GM19455 (cell line): Measurements from ENCODE around the gene ERF.
A peak's percentile ranks its signal among the peaks of the same experiment; 100 is the strongest.

ENCODE experiments used
- ATAC-seq: cut with Tn5 transposase; IDR thresholded peaks from one replicate; pipeline ENCODE4 v1.9.1; 2021; ENCODE audit not compliant: unreplicated experiment

Gene ERF

DNA sequence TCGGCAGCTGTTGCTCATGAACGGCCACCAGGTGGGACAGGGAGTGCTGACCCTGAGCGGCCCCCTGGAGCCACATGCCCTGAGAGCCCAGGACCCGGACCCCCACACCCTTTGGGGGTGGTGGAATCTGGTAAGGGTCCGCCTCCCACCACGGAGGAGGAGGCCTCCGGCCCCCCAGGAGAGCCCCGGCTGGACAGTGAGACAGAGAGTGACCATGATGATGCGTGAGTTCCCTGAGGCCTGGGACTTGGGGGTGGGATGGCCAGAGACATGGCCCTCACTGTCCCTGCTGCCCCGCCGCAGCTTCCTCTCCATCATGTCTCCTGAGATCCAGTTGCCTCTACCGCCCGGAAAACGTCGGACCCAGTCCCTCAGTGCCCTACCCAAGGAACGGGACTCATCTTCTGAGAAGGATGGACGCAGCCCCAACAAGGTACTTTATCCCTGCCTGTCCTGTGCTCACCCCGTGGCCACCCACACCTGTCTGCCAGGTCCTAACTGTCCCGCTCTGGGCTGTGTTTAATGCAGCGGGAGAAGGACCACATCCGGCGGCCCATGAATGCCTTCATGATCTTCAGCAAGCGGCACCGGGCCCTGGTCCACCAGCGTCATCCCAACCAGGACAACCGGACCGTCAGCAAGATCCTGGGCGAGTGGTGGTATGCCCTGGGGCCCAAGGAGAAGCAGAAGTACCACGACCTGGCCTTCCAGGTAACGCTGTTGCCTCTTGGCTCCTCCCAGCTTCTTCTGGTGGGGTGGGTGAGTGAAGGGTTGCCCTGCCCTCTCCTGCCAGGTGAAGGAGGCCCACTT is 32.3 kb upstream of the ERF start:
- ATAC-seq: no peak

DNA sequence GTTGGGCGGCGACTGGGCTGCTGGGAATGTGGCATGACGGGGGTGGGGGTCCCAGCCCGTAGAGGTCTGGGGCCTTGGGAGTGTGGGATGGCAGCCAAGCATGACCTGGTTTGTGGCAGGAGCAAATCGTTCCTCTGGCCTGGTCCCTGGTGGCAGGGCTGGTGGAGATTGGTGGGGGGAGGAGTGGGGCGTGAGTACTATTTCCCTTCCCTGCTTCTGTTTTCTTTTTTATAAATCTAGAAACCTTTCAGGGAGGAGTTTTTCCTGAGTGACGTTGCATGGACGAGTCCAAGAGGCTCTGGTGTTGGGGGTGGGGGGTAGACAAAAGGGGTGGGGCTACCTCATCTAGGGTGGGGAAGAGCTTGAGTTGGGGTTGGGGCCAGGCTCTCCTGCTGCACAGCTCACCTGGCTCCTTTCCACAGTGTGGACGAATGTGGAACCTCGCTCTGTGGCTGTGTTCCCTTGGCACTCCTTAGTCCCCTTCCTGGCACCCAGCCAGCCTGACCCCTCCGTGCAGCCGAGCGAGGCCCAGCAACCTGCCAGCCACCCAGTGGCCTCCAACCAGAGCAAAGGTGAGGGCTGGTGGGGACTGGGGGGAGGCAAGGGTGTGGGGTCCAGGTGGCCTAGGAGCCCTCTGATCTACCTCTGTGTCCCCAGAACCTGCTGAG is 31.6 kb upstream of the ERF start:
- ATAC-seq: no peak

DNA sequence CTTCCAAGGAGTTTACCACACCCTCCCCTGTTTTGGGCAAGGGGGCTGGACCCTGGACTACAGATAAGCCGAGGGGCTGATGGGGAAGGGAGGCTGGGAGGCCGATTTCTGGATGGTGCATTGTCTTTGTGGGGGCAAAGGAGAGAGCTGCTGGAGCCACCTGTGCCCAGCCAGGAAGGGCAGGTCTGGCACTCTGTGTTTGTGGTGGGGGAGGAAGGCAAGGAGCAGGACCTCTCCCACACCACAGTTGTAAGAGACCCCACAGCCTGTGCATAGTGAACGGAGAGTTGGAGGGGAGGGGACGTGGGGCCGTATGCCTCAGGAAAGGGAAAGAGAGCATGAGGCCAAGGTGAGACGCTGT is 31.0 kb upstream of the ERF start:
- ATAC-seq: no peak

DNA sequence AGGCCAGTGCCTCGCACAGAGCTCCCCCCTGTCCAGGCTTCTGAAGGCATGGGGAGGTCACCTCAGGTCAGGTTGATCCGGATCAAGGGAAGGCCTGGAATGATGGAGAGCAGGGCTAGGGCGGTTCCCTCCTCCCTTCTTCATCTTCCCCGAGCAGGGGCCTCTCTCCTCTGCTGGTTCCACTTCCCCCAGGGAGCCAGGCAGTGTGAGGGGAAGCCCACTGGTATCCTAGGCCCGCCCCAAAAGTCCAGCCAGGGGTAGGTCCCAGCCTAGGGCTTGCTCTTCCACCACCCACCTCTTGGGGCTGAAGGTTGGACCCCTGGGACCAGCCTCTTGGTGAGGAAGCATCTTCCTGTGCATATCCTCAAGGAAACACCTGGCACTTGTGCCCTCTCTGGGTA is 30.6 kb upstream of the ERF start:
- no peak for ATAC-seq

DNA sequence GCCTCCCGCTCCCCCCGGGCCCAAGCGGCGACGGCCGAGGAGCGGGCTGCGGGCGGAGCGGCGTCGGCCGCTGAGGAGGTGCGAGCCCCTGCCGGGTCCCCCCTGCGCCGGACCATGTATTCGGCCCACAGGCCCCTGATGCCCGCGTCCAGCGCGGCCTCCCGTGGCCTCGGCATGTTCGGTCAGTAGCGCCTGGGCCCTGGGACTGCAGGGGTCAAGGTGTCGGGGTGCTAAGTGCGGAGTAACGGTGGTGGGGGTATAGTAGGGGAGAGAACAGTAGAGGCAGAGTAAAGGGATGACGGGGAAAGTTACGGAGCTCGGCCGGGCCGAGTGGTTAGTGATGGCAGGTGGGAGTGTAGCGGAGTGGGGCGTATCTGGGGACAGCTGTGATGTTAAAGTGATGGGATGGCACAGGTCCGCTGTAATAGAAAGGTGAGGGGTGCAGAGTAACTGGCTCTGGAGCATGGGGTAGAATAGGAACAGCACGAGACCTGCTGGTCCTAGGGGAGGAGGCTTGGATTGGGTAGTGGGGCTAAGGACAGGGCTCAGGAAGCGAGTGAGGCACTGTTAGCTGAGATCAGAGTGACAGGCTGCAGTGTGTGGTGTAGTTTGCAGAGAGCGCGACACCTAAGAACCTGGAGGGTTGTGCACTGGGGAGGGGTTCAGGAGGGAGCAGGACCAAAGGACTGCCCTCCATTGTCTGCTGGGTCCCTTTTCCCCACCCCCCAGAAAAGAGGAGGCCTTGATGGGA is 29.8 kb upstream of the ERF start:
- no peak for ATAC-seq

DNA sequence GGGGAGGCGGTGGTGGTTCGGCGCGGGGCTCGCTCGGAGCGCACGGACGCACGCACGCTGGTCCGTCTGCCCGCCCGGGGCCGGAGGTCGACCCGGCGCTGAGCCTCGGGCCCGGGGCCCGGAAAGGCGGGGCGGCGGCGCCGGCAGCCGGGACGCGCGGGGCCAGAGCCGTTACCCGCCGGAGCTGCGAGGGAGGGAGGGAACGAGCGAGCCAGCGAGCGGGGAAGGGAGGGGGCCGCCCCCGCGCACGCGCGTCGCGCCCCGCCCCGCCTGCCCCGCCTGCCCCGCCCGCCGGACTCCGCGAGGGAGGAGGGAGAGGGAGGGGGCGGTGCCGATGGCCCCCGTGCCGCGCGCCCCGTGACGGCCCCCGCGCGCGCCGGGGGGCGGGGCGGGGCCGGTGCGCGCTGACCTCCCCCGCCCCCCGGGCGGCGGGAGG is 29.2 kb upstream of the ERF start:
- ATAC-seq: peak; percentile 26

DNA sequence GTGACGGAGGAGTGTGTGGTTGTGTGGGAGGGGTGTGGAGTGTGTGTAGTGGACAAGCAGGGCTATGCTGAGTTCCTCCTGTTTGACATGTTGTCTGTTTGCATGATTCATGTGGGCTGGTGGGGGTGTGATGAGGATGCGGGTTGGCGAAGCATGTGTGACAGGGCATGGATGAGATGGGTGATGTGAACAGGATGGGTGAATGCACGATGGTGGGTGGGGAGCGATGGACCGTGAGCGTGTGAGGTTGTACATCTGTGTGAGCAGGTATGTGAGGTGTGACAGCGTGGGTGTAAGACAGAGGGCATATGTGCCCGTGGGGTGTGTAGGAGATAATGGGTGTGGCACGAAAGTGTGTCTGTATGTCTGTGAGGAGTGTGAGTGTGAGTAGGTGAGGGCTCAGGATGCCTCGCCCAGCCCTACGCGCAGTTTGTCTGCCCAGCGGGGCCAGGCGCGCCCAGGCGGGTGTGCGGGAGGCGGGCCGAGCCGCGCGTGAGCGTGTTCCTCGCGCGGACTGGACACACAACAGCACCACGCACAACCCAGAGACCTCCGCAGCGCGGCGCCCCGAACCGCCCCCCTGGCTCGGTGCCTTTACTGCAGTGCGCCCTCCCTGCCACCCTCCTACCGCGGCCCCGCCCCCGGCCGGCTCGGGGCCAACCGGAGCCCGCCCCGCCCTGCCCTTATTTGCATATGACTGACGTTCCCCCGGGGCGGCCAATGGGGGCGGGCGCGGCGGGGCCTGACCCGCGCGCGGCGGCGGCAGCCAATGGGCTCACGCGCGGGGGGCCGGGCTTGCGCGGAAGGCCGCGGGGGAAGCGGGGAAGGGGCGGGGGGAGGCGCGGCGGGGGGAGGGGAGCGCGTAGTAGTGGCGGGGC is 28.5 kb upstream of the ERF start:
- ATAC-seq: peak; percentile 42

DNA sequence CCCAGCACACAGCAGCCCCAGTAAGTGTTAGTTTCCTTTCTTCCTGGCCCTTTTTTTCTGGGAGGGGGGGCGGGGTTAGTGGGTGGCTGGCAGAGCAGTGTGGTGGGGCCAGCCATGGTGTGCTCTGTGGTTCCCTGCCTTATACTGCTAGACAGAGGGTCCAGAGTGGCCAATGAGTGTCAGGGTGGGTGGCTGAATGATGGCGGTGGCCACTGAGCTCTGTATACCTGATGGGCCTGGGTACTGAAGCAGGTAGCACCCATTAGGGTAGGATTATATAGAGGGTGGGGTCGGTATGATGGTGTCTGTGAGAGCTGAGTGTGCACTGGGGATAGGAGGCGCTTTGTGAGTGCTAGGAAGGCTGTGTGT is 27.9 kb upstream of the ERF start:
- ATAC-seq: no peak

DNA sequence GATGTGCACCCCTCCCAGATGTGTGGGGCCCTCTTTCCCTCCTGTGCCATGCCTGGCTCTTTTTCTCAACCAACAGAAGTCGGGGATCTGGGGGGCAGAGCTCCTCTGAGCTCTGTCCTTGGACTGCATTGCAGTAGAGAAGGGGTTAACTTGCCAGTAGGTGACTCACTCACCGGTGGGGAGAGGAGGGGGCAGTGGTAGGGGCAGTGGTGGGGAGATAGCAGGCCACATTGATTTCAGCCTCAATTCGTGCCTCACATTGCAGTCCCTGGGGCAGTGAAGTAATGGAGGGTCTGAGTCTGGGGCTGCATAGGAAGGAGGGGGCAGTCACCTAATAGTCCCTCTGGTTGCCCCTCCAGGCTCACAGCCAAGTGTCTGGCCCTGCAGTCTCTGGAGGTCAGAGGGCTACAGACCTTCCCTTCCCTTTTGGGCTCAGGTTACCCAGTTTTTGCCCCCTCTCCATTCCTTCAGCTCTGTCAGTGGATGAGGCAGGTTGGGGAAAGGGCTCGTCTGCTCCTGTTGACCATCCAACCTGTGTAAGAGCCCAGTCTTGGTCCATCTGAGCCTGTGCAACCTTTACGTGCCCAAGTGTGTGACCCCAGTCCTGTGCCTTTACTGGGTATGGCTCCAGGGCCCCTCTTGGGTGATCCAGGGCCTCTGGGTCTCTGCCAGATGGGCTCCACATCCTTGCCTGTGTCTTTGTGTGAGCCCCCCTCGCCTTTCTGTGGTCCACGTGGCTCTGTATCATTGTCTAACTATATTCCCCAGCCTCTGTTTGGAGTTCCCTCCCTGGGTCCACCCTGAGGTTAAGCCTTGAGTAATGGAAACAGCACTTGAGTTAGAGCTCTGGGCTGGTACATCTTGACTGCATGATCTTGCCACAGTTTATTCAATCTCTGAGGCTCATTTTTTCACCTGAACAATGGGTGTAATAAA is 27.2 kb upstream of the ERF start:
- no peak for ATAC-seq

DNA sequence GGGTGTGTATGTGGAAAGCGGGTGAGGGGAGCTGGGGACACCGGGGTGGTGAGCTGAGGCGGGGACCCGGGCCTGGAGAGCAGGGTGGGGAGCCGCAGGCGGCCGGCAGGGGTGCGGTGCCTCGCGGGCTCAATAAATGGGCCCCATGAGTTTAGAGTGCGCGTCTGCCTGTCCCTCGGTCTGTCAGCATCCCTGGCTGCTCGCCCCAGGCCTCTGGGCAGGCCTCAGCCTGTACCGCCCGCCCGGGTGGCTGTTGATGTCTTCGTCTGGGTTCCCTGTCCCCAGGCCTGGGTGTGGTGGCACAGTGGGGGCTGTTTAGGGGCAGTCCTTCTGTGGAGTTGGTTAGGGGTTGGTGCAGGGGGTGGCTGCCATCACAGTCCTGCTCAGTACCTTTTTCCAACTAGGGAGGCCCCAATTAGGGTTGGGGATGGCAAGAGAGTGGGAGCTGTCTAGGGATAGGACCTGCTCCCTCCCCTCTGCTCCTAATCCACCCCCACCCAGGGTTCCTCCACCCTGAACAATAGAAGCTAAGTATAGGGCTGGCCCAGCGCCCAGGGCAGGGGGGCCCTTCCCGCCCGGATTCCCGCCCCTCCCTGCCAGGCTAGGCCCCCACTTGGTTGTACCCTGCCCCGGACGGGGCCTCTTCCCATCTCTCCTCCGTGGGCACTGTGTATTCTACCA is 26.4 kb upstream of the ERF start:
- no peak for ATAC-seq

DNA sequence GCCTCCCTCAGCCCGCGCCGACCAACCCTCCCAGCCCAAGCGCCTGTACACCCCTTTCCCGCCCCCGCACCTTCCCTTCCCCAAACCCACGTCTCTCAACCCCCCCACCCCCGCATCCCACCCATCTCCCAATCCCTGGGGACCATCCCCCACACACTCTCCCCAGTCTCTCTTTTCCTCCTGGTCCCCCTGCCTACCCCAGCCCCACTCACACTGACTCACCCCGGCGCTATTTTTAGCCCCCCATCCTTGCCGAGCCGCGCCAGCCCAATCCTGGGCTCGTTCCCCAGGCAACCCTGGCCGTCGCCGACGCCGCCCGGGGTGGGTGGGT is 25.9 kb upstream of the ERF start:
- no peak for ATAC-seq

DNA sequence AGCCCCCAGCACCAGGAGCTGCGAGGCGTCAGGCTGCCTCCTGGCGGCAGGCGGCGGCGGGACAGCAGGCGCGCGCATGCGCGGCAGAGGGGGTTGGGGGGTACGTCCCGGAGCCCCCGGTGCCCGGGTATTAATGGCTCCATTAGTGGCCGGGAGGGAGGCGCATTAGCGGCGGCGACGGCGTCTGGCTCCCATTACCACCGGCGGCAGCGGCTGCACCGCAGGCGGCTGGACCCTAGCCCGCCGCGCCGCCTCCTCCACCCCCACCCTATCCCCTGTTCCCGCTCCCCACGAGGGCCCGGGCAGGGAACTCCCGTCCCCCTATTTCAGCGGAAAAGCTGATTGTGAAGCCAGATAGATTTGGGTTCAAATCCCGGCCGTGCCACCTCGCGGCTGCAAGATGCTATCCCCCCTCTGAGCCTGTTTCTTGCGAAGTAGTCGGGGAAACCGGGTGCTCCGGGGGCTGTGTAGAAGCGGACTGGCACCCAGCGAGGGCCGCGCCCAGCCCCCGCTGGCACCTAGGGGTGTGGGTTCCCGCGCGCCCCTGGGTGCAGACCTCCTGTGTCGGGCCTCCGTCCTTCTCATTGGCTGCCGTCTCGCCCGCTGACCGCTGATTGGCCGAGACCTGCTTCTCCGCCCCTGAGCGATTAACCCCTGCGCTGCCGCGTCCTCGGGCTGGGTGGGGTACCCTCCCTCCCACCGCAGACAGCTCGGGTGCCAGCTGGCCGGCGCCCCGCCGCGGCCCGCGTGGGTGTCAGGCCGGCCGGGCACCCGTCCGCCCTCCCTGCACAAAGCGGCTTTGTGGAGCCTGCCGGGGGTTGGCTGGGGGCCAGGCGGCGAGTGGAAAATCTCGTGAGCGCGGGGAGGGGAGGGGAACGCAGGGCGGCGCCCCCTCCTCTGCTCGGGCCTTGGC is 25.2 kb upstream of the ERF start:
- peak; percentile 32 for ATAC-seq

DNA sequence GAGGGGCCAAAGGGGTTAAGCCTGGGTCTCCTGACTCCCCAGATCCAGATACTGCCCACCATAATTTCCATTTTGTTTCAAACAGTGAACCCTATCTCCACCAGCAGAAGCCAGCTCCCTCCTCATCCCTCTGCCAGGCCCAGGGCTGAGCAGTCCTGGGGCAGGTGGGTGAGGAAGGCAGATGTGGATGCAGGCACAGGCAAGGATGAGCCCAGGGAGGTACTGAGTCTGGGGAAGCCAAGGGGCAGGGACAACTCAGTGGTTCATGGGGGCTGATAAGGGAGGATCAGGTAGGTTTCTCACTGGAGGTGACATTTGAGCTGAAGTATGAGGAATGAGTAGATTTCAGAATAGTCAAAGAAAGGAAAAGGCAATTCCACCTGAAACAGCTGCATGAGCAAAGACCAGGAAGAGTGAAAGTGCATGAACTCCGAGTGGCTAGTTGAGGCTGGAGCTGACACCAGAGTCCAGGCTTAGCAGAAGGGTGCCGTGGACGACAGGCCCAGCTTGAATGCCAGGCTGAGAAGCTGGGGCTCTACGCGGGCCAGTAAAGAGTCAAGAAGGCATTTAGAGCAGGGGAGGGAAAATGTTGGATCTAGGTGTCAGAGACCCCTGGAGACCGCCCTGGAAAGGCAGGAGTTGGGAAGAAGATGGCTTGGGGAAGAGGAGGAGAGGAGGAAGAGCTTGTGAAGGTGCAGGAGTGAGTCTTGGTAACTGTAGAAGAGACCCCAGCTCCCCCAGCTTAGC is 24.4 kb upstream of the ERF start:
- no peak for ATAC-seq

DNA sequence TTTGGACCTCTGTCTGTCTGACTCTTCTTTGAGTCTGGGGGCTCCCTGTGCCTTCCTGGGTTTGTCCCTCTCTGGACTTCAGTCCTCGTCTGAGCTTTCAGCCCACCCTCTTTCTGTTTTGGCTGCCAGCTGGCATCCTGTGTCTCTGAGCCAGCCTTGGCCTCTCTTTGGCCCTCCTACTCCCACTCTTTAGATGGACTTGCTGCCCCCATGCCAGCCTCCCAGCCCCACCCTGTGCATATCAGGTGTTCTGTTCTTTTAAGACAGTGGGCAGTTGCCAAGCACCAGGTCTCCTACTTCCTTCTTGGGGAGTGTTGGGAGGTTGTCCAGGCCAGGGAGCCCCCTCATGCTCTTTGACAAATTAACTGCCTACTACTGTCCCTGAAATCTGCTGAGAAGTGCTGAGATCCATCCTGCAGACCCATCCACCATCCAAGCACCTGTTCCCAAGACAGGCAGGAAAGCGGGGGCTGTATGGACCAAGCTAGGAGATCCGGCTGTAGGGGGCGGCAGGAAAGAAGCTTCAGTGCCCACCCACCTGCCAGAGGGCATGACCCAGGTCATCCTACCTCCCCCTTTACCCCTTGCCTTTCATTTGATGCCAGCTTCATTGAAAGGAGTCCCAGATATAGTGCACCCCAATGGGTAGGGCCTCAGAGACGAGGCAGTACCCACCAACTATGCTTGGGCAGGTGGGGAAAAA is 23.7 kb upstream of the ERF start:
- no peak for ATAC-seq

DNA sequence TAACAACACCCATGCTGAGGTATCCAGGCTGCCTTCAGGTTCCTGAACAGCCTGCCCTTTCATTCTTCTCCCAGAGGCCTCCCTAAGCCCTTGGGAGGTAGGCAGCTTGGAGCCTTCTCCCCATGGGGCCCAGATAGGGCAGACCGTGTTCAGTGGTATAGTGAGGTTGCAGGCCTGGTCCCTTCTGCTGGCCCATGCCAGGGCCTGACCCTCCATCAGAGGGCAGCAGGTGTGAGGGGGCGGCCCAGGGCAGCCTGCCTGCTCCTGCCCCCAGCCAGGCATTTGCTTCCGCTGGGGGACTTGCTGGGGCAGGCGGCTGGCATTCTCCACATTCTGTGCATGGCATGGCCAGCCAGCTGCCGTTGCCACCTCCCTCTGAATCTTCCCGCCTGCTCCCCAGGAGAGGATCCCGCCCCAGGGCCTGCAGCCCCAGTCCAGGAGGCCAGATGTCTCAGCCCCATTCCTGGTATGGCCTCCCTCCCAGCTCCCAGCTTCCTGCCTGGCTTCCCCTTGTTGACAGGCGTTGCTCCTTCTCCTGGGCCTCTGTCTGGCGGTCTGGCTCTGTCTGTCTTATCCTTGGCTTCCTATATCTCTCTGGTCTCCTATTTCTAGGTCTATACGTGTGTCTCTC is 23.0 kb upstream of the ERF start:
- ATAC-seq: no peak

DNA sequence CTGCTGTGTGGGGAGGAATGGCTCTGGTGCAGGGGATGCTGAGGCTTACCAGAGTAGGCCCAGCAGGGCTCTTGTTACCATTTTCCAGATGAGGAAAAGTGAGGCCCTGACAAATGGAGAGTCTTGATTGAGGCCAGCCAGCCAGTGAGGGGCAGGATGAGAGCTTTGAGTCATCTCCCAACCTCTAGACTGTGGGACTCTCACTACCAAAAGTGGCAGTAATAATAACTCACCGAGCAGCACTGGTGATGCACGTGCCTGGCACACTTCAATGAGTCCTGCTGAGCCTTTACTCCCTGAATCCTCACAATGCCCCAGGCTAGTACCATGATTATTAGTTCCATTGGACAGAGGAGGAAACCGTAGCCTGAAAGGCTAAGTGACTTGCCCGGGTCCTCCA is 21.9 kb upstream of the ERF start:
- no peak for ATAC-seq

DNA sequence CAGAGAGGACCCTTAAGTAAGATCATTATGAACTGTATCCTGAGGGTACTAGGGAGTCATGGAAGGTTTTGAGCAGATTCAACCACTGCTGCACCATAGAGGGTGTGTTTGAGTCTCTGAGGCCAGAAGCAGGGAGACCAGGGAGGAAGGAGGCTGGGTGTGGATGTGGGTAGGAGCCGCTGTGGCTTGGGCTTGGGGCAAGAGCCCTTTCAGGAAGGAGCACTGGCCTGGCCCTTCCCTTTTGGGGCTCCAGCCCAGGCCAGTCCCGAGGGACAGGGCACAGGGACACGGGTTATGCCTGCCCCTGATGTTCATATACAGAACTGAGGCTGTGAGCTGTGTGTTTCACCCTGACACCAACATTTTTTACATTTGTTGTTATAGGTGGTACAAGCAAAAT is 21.4 kb upstream of the ERF start:
- no peak for ATAC-seq
